Uterus (tissue), 2 donors: ENCODE data around the gene TESK2.

ENCODE experiments used
- CTCF ChIP-seq, 4 experiments: fragments of 200-600 bp in 2 of 4; fragments of 450-650 bp in 2 of 4; sonication (generic) in 2 of 4; IDR thresholded peaks; one replicate each; pipeline ENCODE4 v1.5.1; 2016 to 2019; ENCODE audit warnings: antibody characterized with exemption in 4 of 4, mild to moderate bottlenecking in 2 of 4, moderate library complexity in 1 of 4
- POLR2A ChIP-seq, 2 donors: fragments of 450-650 bp; IDR thresholded peaks; one replicate each; pipeline ENCODE4 v1.6.1; 2016; ENCODE audit warnings: antibody characterized with exemption in 2 of 2, mild to moderate bottlenecking in 1 of 2, moderate library complexity in 1 of 2

- TF ChIP-seq CTCF (IDR thresholded peaks at IDR 0.05) (no peak), POLR2A (IDR thresholded peaks at IDR 0.05) (no peak)
Observed at GRCh38 chr1:45526135-45526644, 35.2 kb upstream of the TESK2 start.
